Ovary (tissue), 3 donors: ENCODE data around the gene LOX.

Experiments
- EP300 ChIP-seq: sonication (generic); formaldehyde crosslinking; IDR thresholded peaks from one replicate; pipeline ENCODE4 v1.6.1; 2017; ENCODE audit warnings: antibody characterized with exemption
- TF ChIP-seq, protein P1 (sequence below), 3 donors: fragments of 450-650 bp in 2 of 3; fragments of 200-600 bp in 1 of 3; IDR thresholded peaks; one replicate each; pipeline versions ENCODE4 v1.5.1 to v1.8.0; 2016 to 2022; ENCODE audit warnings: antibody characterized with exemption in 3 of 3, mild to moderate bottlenecking in 1 of 3
- donor health status: DM: no; HTN: no; CAD: no.

DNA sequence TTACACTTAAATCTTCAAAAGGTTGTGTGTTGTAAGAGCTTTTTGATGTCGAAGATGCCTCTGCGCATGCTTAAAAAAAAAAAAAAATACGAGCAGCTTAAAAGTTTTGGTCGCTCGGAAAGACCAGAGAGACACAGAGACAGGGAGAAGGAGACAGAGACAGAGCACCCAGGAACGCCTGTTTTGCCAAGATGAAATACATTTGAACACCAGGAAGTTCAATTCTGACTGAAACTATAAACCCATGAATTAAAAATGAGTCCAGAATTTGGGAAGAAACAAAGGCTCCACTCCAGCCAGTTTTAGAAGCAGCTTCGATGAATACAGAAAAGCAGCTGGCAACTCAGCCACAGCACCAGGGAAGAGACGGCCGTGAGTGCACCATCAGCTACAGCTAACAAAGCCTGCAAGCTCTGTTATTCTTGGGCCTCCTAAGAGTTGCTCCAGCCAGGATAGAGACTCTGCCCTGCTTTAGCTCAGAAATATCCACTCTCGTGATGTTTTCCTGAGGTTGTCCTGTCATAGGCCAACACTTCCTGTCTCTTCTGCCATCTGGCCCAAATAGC, 48.8 kb upstream of the LOX start:
- TF ChIP-seq EP300 = no peak
- TF ChIP-seq, protein P1, sequence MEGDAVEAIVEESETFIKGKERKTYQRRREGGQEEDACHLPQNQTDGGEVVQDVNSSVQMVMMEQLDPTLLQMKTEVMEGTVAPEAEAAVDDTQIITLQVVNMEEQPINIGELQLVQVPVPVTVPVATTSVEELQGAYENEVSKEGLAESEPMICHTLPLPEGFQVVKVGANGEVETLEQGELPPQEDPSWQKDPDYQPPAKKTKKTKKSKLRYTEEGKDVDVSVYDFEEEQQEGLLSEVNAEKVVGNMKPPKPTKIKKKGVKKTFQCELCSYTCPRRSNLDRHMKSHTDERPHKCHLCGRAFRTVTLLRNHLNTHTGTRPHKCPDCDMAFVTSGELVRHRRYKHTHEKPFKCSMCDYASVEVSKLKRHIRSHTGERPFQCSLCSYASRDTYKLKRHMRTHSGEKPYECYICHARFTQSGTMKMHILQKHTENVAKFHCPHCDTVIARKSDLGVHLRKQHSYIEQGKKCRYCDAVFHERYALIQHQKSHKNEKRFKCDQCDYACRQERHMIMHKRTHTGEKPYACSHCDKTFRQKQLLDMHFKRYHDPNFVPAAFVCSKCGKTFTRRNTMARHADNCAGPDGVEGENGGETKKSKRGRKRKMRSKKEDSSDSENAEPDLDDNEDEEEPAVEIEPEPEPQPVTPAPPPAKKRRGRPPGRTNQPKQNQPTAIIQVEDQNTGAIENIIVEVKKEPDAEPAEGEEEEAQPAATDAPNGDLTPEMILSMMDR (IDR thresholded peaks at IDR 0.05) = no peak
